ENCODE results near the gene EVA1C.

- TF ChIP-seq TAF1 (IDR thresholded peaks at IDR 0.05; ENCODE audit: low read depth, low read length) (no peak), POLR2AphosphoS5 (IDR thresholded peaks at IDR 0.05; ENCODE audit: low read depth, low read length) (no peak), POLR2A (IDR thresholded peaks at IDR 0.05; ENCODE audit: low read depth, low read length) (no peak), POU2F2 (IDR thresholded peaks at IDR 0.05; ENCODE audit: low read depth, low read length) (no peak)
Measured at GRCh38 chr21:32538147-32538792, 125.8 kb downstream of the EVA1C start.
